NCI-H2171 treated with DMSO at 0.1 percent for 48 hours (cell line): ENCODE measurements around the gene CAMK2B.

ENCODE experiments used
- DNase-seq: peaks from one replicate; lab custom pipeline; 2025; lab: John Stamatoyannopoulos, UW

CAMK2B gene

DNA sequence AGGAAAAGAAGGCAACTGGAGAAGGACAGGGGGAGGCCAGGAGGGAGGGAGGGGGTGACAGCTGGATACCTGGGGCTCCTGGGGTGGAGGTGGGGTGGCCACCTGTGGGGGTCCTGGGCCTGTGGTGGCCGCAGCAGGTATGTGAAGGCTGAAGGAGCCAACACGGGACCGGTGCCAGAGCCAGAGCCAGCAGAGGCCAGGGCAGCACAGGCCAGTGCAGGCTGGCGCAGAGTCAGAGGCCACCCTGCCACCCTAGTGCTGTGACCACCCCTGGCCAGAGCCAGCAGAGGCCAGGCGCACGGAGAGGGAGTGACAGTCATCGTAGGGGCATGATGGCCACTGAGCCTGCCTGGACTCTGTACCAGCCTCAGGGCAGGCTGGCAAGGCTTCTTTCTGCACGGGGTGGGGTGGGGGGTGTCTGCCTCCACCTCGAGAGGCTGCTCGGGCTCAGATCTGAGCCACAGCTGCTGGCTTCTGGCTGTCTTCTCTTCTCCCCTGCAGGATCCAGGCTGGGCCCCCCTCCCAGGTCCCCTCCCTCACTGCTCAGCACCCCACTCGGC, 95.8 kb downstream of the CAMK2B start:
- DNase-seq, result no peak

DNA sequence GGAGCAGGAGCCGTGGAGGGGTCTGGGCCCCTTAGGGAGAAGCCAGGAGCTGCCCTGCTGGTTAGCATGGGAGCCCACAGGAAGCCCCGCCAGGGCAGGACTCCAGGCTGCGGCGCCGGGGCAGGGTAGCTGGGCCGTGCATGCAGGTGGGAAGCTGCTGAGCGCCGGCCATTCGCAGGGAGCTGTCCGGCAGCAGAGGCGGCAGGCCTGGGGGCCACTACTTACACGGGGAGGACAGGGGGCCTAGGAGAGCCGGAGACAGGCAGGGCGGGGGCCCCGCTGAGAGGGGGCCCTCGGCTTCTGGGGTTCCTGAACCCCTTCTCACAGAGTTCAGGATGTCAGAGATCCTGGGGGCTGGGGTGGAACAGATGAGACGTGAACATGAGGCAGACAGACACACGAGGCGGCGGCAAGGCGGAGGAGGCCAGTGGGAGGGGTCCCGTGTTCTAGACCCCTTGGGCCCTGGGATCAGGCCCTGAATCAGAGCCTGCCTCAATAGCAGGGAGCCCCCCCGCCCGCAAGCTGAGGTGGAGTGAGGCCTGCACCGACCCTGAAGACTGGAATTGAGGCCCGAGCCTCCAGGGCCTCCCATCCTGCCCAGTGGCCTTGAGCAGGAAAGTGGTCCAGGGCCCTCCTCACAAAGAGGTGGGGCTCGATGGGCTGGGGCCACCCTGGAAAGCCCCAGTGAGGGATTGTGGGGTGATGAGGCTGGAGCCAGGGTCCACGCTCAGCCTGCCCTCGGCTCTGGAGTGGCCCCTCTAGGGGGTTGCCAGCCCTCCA, 96.6 kb downstream of the CAMK2B start:
- DNase-seq, result no peak

DNA sequence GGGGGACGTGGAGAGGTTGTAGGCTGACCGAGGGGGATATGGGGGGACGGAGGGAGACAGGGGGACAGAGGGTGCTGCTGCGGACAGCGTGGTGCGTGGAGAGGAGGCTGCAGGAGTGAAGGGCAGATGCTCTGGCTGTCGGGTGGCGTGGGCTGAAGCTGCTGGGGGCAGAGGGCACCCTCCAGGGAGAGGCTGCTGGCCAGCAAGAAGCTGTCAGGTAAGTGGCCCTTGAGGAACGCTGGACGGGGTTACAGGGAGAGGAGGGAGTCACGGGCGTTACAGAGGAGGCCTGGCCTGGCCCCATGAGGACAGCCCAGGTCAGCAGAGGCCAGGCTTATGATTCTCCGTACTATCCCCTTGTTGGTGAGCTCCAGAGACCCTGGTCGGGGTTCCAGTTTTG, 97.5 kb downstream of the CAMK2B start:
- DNase-seq, result no peak

DNA sequence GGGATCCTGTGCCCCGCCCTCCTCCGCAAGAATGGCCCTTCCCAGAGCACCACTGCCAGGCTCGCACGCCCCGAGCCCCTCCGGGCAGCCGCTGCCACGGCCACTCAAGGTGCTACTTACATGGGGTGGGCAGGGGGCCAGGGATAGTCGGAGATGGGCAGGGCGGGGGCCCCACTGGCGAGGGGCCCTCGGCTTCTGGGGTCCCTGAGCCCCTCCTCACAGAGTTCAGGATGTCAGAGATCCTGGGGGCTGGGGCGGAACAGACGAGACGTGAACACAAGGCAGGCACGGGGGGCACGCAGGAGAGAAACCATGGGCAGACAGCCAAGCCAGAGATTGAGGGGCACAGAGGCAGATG, 99.0 kb downstream of the CAMK2B start:
- DNase-seq, result no peak

DNA sequence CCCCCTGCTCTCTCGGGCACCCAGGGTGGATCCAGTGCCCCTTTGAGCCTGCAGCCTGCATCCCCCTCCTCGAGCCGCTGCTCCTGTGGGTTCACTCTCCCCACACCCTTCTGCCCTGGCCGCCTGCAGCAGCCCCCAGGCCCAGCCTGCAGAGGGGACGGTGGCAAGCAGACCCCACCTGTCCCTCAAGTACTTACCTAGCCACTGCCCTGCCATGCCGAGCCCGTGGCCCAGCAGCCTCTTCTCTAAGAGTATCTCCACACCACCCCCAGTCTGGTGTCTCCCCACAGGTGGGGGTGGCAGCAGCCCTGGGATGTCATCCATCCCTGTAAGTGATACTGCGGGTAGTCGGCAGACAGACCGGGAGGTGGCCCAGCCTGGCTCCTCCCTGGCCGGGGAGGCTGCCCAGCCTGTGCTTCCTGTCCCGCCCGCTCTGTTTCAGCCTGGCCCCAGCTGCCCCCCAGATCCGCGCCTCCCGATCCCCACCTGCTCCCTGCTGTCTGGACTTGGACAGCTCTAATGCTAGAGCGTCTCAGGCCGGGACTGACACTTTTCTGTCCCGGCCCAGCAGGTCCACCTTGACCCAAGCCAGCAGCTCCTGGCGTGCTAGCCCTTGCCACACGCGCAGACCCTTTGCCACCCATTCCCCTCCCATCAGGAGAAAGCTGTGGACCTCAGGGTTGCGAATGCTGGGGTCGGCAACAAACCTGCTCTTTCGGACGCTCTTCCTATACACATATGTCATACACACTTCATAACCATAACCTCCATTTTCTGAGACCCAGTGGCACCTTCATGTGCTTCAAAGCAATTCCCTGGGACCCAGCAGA, 99.6 kb downstream of the CAMK2B start:
- no peak for DNase-seq

DNA sequence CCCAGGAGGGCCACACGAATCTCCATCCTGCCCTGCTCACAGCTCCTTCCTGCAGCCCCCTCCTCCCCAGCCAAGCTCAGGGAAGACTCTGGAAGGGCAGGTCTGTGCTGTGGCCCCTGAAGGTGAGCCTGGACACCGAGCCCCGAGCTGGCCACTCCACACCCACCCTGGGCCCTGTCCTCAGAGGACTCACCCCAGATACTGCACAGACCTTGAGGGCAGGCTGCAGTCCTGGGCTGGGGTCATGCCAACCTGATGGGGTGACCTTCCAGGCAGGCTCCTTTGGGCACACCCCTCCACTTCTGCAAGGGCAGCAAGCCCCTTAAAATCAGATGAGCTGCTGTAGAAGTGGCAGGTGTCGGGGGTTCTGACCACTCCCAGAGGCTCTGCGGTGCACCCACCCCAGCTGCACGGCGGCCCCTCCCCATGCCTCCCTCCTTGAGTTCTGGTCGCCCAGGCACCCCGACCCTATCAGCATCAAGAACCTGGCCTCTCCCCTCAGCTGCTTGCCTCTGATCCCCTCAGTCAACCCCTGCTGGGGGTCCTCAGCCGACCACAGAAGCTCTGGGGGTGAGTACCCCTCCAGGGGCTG, 100.3 kb downstream of the CAMK2B start:
- DNase-seq, result no peak

DNA sequence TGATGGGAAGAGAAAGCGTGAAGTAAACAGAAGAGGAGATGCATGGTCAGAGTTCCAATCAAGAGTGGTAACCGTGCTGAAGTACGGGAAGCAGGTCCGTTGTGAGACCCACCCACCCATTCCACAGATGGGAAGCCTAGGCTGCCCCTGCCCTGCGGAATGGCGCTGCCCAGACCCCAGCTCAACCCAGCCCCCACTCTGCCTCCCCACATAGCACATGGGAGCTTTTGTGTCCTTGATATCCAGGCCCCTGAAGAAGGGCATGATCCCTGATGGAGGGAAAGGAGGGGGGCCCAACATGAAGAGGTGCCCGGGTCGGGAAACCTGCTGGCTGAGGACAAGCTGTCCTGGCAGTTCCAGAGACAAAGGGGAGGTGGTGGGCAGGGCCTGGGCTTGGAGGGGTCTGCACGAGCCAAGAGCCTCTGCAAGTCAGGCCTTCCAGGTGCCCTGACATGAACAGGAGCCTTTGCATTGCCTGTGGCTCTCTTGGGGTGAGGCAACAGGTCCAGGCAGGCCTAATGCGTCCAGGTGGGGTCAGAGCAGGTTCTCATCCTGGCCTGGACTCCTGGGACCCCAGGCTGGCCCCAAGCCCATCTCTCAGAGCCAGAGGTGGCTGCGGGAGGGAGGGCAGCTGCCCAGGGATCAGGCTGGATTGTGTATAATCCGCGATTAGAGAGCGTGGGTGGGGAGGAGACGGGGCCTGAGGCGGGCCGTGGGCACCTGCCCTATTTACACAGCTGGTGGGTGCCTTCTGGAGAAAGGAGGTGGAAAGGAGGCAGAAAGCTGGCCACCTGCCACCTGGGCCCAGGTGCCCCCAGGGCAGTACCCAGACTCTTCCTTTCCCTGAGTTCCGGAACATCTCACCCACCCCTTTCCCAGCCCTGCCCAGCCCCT, 101.1 kb downstream of the CAMK2B start:
- peak; percentile 35 for DNase-seq

DNA sequence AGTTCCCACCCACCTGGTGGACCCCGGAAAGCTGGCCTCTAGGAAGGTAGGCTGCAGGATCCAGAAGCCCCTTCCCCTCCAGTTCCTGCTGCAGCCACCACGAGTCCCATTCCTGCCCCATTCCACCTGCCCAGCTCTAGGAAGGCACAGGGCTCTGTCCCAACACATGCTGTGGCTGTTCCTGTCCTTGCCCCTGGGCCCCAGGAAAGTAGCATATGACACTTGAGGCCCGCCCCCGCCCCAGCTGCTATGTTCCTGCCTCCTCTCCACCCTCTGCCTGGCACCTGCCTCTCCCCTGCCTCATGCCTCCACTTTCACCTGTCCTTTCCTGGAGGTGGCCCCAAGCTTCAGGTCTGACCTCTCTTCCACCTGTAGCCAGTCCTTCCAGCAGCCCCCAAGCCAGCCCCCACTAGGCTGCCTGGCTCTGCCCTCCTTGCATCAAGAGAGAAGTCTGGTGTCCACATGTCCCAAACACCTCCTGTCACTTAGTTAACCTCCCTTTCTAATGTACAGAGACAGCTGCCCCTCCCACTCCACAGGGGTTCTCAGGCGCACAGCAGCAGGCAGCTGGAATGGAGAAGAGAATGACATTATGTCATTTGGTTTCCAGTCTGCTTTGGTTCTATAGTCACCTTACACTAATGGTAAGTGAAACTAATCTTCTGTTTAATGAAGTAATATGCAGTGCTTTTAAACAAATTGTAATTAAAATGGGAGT, 101.9 kb downstream of the CAMK2B start:
- peak; percentile 84 for DNase-seq

DNA sequence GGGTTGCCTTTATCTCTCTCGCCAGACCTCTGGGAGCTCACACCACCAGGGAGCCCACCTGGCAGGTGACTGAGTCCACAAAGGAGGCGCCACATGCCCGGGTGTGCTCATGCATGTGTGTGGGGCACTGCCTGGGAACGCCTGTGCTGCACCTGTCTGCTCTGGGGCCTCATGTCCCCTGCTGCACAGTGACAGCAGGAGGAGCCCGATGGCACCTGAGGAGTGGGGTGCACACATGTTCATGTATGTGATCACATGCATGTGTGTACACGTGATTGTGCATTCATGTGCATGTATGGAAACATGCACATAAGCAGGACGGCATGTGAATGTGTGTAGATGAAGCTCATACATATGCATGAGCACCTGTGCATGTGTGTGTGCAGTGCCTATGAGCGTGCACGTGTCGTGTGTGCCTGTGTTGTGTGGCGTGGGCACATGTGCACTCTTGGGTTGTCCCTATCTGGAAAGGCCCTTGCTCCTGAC, 102.6 kb downstream of the CAMK2B start:
- peak; percentile 60 for DNase-seq

DNA sequence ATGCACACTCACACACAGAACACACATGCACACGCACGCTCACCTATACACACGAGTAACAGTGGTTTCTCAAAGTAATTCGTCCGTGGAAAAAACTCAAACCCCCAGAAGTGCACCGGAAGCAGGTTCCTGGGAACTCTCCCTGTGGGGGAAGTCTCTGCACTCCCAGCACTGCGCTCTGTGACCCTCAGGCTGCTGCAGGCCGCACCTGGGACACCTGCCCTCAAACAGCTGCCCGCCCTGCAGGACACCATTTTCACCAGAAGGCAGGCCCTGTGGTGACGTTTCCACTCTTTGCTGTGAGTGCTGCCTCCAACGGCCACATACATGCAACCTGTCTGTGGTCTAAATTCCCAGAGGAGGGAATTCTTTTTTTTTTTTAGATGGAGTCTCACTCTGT, 103.3 kb downstream of the CAMK2B start:
- DNase-seq, result peak; percentile 76

DNA sequence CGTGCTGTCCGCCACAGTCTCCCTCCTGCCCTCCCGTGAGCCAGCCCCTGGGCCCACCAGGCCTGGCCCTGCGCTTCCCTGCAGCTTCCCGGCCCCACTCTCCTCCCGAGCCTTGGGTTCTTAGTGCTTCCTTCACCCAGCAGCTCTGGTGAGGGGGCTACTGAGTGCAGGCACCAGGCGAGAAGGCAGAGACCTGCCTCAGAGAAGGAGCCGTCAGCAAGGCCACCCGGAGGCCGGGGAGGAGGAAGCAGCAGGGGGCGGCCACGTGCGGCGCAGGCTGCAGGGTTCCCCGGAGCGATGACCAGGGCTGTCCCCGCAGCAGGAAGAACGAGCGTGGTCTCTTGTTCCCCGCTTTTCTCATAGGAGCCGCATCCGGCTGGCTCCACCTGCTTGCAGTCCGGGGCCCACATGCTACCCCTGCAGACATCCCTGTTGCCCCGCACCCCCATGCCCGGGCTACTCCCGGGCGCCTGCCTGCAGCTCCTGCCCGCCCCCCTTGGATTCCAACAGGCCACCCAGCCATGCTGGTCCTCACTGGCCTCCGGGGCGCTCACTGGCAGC, 104.1 kb downstream of the CAMK2B start:
- DNase-seq, result no peak

DNA sequence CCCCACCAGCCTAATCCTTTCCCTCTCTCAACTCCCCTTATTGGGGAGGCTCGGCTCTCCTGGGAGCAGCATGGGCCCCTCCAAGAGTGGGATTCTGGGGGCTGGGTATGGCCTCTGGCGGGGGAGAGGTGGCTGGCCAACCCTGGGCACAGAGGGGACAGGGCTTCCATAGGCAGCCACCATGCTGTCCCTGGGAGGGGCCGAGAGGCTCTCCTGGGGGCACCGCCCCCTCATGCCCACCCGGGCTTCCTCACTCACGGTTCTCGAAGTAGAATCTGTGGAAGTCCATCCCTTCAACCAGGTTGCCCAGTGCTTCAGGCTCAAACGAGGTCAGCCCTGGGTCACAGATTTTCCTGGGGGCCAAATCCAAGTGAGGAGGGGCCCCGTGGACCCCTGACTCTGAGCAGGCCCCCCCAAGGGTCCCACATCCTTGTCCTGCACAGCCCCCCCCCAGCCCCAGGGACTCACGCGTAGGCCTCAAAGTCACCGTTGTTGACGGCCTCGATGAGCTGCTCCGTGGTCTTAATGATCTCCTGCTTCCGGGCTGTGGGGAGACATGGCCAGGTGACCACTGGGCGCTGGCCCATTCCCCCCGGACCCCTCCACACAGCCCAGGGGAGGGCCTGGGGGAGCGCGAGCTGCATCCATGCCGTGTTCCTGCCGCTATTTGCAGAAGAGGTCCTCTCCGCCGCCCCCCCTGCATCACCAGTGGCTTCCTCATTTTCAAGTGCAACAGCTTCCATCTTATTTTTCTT, 104.9 kb downstream of the CAMK2B start:
- no peak for DNase-seq

DNA sequence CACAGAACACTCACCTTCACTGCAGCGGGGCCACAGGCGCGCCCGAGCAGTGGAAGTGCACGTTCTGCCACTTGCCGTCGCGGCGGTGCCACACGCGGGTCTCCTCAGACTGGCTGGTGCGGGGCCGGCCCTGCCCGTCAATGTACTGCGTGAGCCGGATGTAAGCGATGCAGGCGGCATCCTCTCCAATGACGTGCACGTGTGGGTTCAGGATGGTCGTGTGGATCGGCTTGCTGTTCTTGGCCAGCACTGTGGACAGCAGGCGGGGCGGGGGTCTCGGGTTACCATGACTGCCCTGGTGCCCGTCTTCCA, 105.4 kb downstream of the CAMK2B start:
- no peak for DNase-seq

DNA sequence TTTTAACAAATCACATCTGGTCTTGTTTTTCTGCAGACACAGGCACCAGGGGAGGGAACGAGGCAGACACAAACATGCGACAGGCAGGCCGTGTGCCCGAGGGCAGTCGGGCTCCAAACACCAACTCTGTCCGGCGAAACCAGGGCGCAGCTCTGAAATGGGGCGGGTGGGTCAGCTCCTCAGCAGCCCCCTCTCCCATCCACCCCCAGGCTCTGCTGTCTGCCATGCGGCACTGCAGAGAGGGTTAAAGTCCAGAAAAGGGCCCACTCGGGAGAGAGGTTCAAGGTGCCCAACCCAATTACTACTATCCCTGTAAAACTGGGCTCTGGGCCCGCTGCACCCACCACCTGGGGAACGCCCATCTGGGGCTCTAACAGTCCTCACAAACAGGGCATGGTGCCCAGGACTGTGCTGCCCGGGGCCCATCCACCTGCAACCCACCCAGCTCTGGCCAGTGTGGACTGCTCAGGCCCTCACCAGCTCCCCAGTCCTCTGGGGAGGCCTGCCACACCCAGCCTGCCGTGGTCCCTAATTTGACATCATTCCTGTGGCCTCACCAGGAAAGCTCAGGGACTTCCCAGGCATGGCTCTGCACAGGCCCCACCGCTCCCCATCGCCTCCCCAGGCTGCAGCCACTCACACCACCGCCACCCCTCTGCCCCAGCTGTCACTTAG, 105.9 kb downstream of the CAMK2B start:
- DNase-seq, result peak; percentile 91

DNA sequence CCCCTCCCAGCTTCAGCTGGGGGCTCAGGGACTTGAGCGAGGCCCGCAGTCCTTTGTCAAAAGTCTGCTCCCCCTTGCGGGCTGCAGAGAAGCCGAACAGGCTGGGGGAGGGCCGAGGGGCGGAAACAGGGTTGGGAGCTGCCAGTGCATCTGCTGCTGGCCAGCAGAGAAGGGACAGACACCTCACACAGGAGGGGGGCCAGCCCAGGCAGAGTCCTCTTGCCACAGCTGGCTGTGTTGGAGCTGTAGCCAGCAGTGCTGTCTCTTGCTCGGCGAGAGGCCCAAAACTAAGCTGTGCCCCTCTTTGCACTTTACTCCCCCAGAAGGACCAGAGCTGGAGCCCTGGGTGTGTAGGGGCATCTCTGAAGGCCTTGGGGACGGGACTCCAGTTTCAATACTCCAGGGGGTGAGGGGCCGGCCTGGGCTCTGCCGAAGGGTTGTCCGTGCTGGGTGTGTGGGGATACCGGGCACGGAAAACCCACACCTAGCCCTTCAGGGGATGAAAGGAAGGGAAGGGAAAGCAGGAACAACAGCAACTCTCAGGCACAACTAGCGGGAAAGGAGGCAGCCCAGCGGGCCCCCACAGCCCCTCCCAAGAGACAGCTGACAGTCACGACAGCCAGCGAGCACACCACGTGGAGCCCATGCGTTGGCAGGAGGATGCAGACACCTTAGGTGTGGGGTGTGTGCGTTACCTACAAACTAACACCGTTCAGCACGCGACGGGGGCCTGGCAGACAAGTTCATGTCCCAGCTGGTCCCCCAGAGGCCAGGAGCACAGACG, 106.8 kb downstream of the CAMK2B start:
- DNase-seq, result peak; percentile 91

DNA sequence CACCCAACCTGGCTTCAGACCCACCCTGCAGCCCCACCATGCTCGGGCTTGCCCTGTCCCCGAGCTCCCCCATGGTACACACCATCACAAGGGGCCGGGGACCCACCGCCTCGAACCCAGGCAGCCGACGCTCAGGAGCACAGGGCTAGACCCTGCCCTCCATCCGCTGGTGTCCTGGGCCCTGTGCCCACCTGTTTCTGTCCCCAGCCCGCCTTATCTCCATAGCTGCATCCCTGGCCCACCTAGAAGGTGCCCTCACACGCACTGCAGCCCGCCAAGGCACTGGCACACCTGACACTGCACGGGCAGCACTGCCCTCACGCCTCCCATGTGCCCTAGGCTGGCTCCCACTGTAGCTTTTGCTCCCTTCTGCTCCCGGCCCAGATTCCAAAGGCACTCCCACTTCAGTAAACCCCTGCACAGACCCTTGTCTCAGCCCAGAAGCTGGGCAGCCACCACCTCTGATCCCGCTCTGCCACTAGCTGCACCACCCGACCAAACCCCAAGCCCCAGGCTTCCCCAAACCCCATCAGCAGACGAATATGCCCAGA, 107.5 kb downstream of the CAMK2B start:
- DNase-seq, result no peak

DNA sequence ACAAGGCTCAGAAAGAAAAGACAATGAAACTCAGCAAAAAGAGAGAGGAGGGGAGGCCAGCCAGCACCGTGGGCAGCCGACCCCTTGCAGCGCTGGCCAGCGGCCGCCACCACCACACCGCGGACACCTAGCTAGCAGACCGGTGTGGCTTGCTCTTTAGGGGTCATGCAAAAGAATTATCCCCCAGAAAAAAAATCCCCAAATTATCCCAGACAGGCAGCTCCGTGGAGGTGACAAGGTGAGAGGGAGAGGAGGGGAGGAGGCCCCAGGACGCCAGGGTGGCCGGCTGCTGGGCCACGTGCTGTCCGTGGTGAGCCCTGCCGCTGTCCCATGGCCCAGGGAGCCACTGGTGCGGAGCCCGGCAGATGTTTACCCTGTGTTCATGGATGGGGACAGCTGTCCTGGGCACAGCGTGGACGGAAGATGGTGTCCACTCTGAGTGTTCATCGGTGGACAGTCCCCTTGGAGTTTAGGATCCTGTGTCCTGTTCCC, 108.1 kb downstream of the CAMK2B start:
- no peak for DNase-seq
